Glutamatergic neuron (in vitro differentiated cells): ENCODE measurements around the gene NDUFS4. TPM values are rescaled to one million over a fixed set of nuclear protein-coding genes. Genes with fewer than 3 reads are reported as not detected.

Experiments used
- DNase-seq: peaks from one replicate; pipeline ENCODE4 v3.0.0; 2022
- H3K27ac Mint-ChIP-seq: one replicate; pipeline ENCODE4 v1.8.0; 2020; ENCODE audit warnings: mild to moderate bottlenecking, mixed read lengths, inconsistent platforms; ENCODE audit not compliant: unreplicated experiment
- H3K27me3 Mint-ChIP-seq: one replicate; pipeline ENCODE4 v1.8.0; 2020; ENCODE audit warnings: mild to moderate bottlenecking, moderate library complexity, mixed read lengths, inconsistent platforms; ENCODE audit not compliant: unreplicated experiment
- H3K36me3 Mint-ChIP-seq: one replicate; pipeline ENCODE4 v1.8.0; 2020; ENCODE audit warnings: mild to moderate bottlenecking, mixed read lengths, inconsistent platforms; ENCODE audit not compliant: unreplicated experiment
- H3K4me1 Mint-ChIP-seq: one replicate; pipeline ENCODE4 v1.8.0; 2020; ENCODE audit warnings: mild to moderate bottlenecking, low read depth, mixed read lengths, inconsistent platforms; ENCODE audit not compliant: unreplicated experiment
- H3K4me3 Mint-ChIP-seq: one replicate; pipeline ENCODE4 v1.8.0; 2020; ENCODE audit warnings: mild to moderate bottlenecking, mixed read lengths, inconsistent platforms; ENCODE audit not compliant: unreplicated experiment
- H3K9me3 Mint-ChIP-seq: one replicate; pipeline ENCODE4 v1.8.0; 2020; ENCODE audit warnings: mild to moderate bottlenecking, moderate library complexity, mixed read lengths, inconsistent platforms; ENCODE audit not compliant: unreplicated experiment
- total RNA-seq: library from RNA; stranded (reverse); fragmentation: NEBNext Ultra II Directional; extraction: Animal tissue kit (Norgen Biotek cat#: 25700); gene quantifications from one replicate; pipeline ENCODE4 v1.2.1, GENCODE V29; 2021; ENCODE audit not compliant: unreplicated experiment
- TF ChIP-seq, protein P1 (sequence below): fragments of 200-600 bp; sonication (generic); IDR thresholded peaks from one replicate; pipeline ENCODE4 v1.5.0; 2021; ENCODE audit not compliant: partially characterized antibody, unreplicated experiment

Gene NDUFS4
- total RNA-seq, 1 donor from 2014 or later = 87.3 TPM

DNA sequence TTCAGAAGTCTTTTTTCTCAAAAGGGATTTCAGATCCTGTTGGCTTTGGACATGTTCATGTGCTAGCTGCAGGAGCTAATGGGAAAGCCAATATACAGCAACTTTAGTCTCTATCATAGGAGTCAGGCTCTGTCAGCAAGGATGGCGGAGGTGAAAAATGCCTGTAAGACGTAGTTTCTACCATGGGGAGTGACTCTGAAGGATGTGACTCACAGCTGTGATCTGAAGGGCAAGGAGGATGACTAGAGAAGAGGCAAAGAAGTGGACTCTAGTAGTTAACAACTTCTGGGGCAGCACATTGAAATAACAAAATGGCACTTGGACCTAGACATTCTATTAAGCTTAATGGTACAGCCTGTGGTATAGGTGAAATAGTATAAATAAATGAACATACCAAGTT is 3.1 kb upstream of the NDUFS4 start:
- Mint-ChIP-seq H3K36me3 (no peaks in the 10 kb centered on the region), H3K4me3 (no peak overlapping the region), H3K4me1 (peaks cover 13% of the 10 kb centered on the region), H3K27me3 (no peaks in the 10 kb centered on the region), H3K27ac (no peak overlapping the region), H3K9me3 (peaks cover 14% of the 10 kb centered on the region)
- TF ChIP-seq, protein P1, sequence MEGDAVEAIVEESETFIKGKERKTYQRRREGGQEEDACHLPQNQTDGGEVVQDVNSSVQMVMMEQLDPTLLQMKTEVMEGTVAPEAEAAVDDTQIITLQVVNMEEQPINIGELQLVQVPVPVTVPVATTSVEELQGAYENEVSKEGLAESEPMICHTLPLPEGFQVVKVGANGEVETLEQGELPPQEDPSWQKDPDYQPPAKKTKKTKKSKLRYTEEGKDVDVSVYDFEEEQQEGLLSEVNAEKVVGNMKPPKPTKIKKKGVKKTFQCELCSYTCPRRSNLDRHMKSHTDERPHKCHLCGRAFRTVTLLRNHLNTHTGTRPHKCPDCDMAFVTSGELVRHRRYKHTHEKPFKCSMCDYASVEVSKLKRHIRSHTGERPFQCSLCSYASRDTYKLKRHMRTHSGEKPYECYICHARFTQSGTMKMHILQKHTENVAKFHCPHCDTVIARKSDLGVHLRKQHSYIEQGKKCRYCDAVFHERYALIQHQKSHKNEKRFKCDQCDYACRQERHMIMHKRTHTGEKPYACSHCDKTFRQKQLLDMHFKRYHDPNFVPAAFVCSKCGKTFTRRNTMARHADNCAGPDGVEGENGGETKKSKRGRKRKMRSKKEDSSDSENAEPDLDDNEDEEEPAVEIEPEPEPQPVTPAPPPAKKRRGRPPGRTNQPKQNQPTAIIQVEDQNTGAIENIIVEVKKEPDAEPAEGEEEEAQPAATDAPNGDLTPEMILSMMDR = no peak
- no peak for DNase-seq

DNA sequence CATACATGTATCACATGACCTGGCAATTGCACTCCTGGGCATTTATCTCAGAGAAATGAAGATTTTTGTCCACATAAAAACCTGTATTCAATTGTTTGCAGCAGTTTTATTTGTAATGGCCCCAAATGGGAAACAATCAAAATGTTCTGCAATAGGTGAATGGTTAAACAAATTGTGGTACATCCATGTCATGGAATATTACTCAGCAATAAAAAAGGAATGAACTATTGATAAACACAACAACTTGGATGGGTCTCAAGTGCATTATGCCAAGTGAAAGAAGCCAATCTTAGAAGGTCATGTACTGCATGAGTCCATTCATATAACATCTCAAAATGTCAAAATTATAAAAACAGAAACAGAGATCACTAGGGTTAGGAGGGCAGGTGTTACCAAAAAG is 1.5 kb upstream of the NDUFS4 start:
- TF ChIP-seq, protein P1 = no peak
- Mint-ChIP-seq H3K36me3 (no peaks in the 10 kb centered on the region), H3K27me3 (no peaks in the 10 kb centered on the region), H3K4me3 (no peak overlapping the region), H3K27ac (no peak overlapping the region), H3K9me3 (peaks cover 14% of the 10 kb centered on the region), H3K4me1 (peaks cover 8% of the 10 kb centered on the region)
- no peak for DNase-seq

DNA sequence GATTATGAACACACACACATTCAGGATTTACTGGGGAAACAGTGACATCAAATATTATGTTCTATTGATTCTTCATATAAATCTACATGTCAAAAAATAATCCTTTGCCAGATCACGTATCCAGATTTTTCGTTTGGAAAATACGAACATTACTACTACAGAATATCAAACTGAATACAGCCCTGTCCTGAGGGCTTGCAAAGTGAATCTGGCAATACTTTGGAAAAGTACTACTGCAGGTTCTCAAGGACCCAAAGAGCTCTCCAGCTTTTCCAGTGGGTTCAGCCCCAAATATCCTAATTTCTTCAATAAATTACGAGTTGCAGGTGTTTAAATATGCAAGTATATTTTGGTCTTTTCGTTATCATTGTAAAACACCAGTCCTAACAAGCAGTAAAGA is 411 bp upstream of the NDUFS4 start:
- no peak for DNase-seq
- peak overlapping the region; percentile 96 for H3K4me3 Mint-ChIP-seq
- H3K27me3 Mint-ChIP-seq = no peaks in the 10 kb centered on the region
- TF ChIP-seq, protein P1 = no peak
- H3K36me3 Mint-ChIP-seq = no peaks in the 10 kb centered on the region
- peak overlapping the region; percentile 99 for H3K27ac Mint-ChIP-seq
- peaks cover 8% of the 10 kb centered on the region for H3K4me1 Mint-ChIP-seq
- peaks cover 12% of the 10 kb centered on the region for H3K9me3 Mint-ChIP-seq

DNA sequence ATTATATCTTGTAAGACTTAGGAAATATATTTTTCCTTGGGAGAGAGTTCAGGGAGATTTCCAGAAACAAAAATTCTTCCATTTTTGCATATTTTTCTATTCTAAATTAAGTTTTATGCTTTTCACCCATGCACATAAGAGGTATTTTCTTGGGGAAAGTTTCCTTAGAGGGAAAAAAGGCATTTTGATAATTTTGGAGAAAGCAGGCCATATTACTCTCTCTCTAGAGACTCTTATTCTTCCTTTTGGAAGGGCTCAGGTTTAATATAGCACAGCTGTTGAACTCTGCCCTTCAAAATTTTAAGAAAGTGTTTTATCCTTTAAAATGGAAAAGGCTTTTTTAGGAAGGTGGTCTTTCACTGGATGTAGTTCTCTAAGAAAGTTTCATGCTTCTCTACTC is 8.0 kb downstream of the NDUFS4 start:
- Mint-ChIP-seq H3K9me3 (no peaks in the 10 kb centered on the region), H3K36me3 (no peaks in the 10 kb centered on the region), H3K27me3 (no peaks in the 10 kb centered on the region), H3K27ac (no peak overlapping the region), H3K4me1 (peaks cover 7% of the 10 kb centered on the region), H3K4me3 (no peak overlapping the region)
- TF ChIP-seq, protein P1 = no peak
- DNase-seq = no peak

DNA sequence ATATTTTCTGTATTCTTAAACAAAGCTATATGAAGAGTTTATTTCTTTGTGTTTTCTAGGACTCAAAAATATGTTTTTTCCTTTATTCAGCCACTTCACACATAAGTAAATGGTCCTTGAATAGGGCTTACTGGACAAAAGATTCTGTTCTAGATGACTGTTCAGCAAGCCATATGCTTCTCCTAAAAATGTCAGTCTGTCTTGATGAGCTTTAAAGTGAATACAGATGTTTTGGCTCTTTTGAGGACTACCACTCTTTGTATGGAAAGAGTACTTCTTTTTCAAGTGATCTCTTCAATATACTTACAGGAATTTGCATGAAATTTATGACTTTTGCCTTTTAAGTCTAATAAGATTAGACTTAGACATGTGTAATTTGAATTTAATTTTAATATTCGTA is 8.4 kb downstream of the NDUFS4 start:
- TF ChIP-seq, protein P1 = no peak
- no peak overlapping the region for H3K27ac Mint-ChIP-seq
- DNase-seq = no peak

More for the DNA sequence above, 8.4 kb downstream of the NDUFS4 start:
- H3K4me1 Mint-ChIP-seq = peaks cover 7% of the 10 kb centered on the region
- H3K9me3 Mint-ChIP-seq = no peaks in the 10 kb centered on the region
- no peaks in the 10 kb centered on the region for H3K36me3 Mint-ChIP-seq
- no peaks in the 10 kb centered on the region for H3K27me3 Mint-ChIP-seq
- no peak overlapping the region for H3K4me3 Mint-ChIP-seq
